ENCODE data around the gene SFN. TPM values are rescaled to one million over a fixed set of nuclear protein-coding genes. Genes with fewer than 3 reads are reported as not detected.

The SFN gene
- total and polyA plus RNA-seq, 2 donors (not counting 3 experiments of a cell fraction or from before 2014, with no cell fraction given), result 0.08 to 0.33 TPM

DNA sequence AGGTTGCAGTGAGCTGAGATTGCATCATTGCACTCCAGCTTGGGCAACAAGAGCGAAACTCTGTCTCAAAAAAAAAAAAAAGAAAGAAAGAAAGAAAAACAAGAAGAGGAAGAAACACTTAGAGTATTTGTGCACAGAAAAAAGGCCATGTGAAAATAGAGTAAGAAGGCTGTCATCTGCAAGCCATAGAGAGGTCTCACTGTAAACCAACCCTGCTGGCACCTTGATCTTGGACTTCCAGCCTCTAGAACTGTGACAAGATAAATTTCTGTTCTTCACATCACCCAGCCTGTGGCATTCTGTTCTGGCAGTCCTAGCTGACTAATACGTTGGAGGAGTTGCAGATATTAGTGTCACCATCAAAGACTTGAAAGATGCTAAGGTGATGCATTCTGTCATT, 48.6 kb upstream of the SFN start:
- Histone ChIP-seq H3K9me1 (replicated peaks; ENCODE audit: control insufficient read depth, extremely low read depth, insufficient read depth, low read length) (no peaks in the 10 kb centered on the region), H3K79me2 (ENCODE audit: control insufficient read depth, insufficient read depth, low read length) (no peaks in the 10 kb centered on the region), H4K20me1 (replicated peaks; ENCODE audit: control insufficient read depth, extremely low read depth, insufficient read depth, low read length) (no peaks in the 10 kb centered on the region), H3K4me1 (ENCODE audit: control insufficient read depth, extremely low read depth, insufficient read depth, low read length) (no peaks in the 10 kb centered on the region), H2AFZ (ENCODE audit: low read depth, low read length) (no peak overlapping the region), H3K27ac (ENCODE audit: insufficient read depth, low read depth, low read length) (no peak overlapping the region), H3K9me3 (replicated peaks; ENCODE audit: control insufficient read depth, insufficient read depth, low read length) (no peaks in the 10 kb centered on the region), H3K36me3 (ENCODE audit: control insufficient read depth in 2 of 2, extremely low read depth in 1 of 2, insufficient read depth in 2 of 2, low read length in 2 of 2) (no peaks in the 10 kb centered on the region), H3K4me3 (replicated peaks in 1 of 3; ENCODE audit: insufficient read depth in 1 of 3, low read depth in 1 of 3, low read length in 3 of 3) (no peak overlapping the region), H3K27me3 (ENCODE audit: control insufficient read depth in 2 of 2, insufficient read depth in 2 of 2, low read length in 2 of 2) (no peaks in the 10 kb centered on the region), H3K9ac (replicated peaks; ENCODE audit: extremely low read depth, insufficient read depth, low read length) (no peak overlapping the region), H3K4me2 (ENCODE audit: insufficient read depth, low read length) (no peak overlapping the region)
- intact Hi-C loops (cut with micrococcal nuclease) (no loop called here), dilution Hi-C loops (cut with MboI; ENCODE audit: extremely low pct_ligation_motif_present, low sequenced_read_pairs) (no loop called here)
- ChIA-PET CTCF (interaction anchor here (3.3 kb wide), 1 partner anchor 12 kb away, joined by 8 read pairs; the partner anchor contains the start of gene ZDHHC18), POLR2A (interaction anchor here (0.7 kb wide), 1 partner anchor 210 kb away, joined by 3 read pairs; no protein-coding TSS in a partner anchor)
- DNase-seq (ENCODE audit: low read depth, low spot score) (no peak), FAIRE-seq (no peak)
- BruUV-seq (replicated peaks), result no TSS peak
- no peak for TF ChIP-seq GATA2 (IDR thresholded peaks at IDR 0.05; ENCODE audit: insufficient read depth, insufficient read length, low read depth, low read length)
- TF ChIP-seq, protein P1, sequence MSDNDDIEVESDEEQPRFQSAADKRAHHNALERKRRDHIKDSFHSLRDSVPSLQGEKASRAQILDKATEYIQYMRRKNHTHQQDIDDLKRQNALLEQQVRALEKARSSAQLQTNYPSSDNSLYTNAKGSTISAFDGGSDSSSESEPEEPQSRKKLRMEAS (IDR thresholded peaks at IDR 0.05; ENCODE audit: insufficient read depth, insufficient read length), result no peak
- TF ChIP-seq EZH2 (IDR thresholded peaks at IDR 0.05; ENCODE audit: borderline replicate concordance, low read depth, low read length, severe bottlenecking), result no peak
- TF ChIP-seq POLR2A (IDR thresholded peaks at IDR 0.05; ENCODE audit: low read depth, low read length), result no peak
- no peak for TF ChIP-seq POLR2AphosphoS5 (IDR thresholded peaks at IDR 0.05; ENCODE audit: insufficient read depth, low read depth, low read length)
- TF ChIP-seq MYC (IDR thresholded peaks at IDR 0.05; ENCODE audit: low read depth, low read length), result no peak

DNA sequence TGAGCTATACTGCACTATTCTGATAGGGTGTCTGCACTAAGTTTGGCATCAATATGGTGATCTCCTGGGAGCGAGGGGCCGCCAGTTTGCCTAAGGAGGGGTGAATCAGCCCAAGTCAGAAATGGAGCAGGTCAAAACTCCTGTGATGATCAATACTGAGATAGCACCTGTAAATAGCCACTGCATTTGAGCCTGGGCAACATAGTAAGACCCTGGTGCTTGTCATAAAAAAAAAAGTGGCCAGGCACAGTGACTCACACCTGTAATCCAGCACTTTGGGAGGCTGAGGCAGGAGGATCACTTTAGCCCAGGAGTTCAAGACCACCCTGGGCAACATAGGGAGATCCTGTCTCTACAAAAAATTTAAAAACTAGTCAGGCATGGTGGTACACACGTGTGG, 48.1 kb upstream of the SFN start:
- no peak overlapping the region for H3K9ac ChIP-seq (replicated peaks; ENCODE audit: extremely low read depth, insufficient read depth, low read length)
- dilution Hi-C loops (cut with MboI; ENCODE audit: extremely low pct_ligation_motif_present, low sequenced_read_pairs), result no loop called here
- no peak for DNase-seq (ENCODE audit: low read depth, low spot score)
- no peaks in the 10 kb centered on the region for H3K9me3 ChIP-seq (replicated peaks; ENCODE audit: control insufficient read depth, insufficient read depth, low read length)
- no peak overlapping the region for H3K27ac ChIP-seq (ENCODE audit: insufficient read depth, low read depth, low read length)
- H3K36me3 ChIP-seq (ENCODE audit: control insufficient read depth in 2 of 2, extremely low read depth in 1 of 2, insufficient read depth in 2 of 2, low read length in 2 of 2), result no peaks in the 10 kb centered on the region
- ChIA-PET CTCF (interaction anchor here (1.1 to 3.3 kb wide), 2 partner anchors 10 to 11 kb away, joined by 3 to 8 read pairs; partner anchors contain the start of gene ZDHHC18), POLR2A (no interaction called here)
- H3K4me3 ChIP-seq (replicated peaks in 1 of 3; ENCODE audit: insufficient read depth in 1 of 3, low read depth in 1 of 3, low read length in 3 of 3), result no peak overlapping the region
- no peaks in the 10 kb centered on the region for H4K20me1 ChIP-seq (replicated peaks; ENCODE audit: control insufficient read depth, extremely low read depth, insufficient read depth, low read length)
- intact Hi-C loops (cut with micrococcal nuclease), result no loop called here
- no peak overlapping the region for H3K4me2 ChIP-seq (ENCODE audit: insufficient read depth, low read length)
- no peaks in the 10 kb centered on the region for H3K9me1 ChIP-seq (replicated peaks; ENCODE audit: control insufficient read depth, extremely low read depth, insufficient read depth, low read length)
- no peak overlapping the region for H2AFZ ChIP-seq (ENCODE audit: low read depth, low read length)
- no peaks in the 10 kb centered on the region for H3K4me1 ChIP-seq (ENCODE audit: control insufficient read depth, extremely low read depth, insufficient read depth, low read length)
- BruUV-seq (replicated peaks), result no TSS peak
- H3K27me3 ChIP-seq (ENCODE audit: control insufficient read depth in 2 of 2, insufficient read depth in 2 of 2, low read length in 2 of 2), result no peaks in the 10 kb centered on the region
- H3K79me2 ChIP-seq (ENCODE audit: control insufficient read depth, insufficient read depth, low read length), result no peaks in the 10 kb centered on the region
- TF ChIP-seq POLR2AphosphoS5 (IDR thresholded peaks at IDR 0.05; ENCODE audit: insufficient read depth, low read depth, low read length) (no peak), FOS (IDR thresholded peaks at IDR 0.05; ENCODE audit: borderline replicate concordance, insufficient read depth, low read length) (no peak), EZH2 (IDR thresholded peaks at IDR 0.05; ENCODE audit: borderline replicate concordance, low read depth, low read length, severe bottlenecking) (no peak), JUN (IDR thresholded peaks at IDR 0.05; ENCODE audit: borderline replicate concordance, insufficient read depth, insufficient read length, low read depth) (no peak), GATA2 (IDR thresholded peaks at IDR 0.05; ENCODE audit: insufficient read depth, insufficient read length, low read depth, low read length) (no peak), MYC (IDR thresholded peaks at IDR 0.05; ENCODE audit: low read depth, low read length) (no peak), POLR2A (IDR thresholded peaks at IDR 0.05; ENCODE audit: low read depth, low read length) (no peak)
- TF ChIP-seq, protein P1 (IDR thresholded peaks at IDR 0.05; ENCODE audit: insufficient read depth, insufficient read length), result no peak
- TF ChIP-seq, protein P2, sequence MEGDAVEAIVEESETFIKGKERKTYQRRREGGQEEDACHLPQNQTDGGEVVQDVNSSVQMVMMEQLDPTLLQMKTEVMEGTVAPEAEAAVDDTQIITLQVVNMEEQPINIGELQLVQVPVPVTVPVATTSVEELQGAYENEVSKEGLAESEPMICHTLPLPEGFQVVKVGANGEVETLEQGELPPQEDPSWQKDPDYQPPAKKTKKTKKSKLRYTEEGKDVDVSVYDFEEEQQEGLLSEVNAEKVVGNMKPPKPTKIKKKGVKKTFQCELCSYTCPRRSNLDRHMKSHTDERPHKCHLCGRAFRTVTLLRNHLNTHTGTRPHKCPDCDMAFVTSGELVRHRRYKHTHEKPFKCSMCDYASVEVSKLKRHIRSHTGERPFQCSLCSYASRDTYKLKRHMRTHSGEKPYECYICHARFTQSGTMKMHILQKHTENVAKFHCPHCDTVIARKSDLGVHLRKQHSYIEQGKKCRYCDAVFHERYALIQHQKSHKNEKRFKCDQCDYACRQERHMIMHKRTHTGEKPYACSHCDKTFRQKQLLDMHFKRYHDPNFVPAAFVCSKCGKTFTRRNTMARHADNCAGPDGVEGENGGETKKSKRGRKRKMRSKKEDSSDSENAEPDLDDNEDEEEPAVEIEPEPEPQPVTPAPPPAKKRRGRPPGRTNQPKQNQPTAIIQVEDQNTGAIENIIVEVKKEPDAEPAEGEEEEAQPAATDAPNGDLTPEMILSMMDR (IDR thresholded peaks at IDR 0.05; ENCODE audit: extremely low read depth in 1 of 2, insufficient read depth in 1 of 2, low read depth in 1 of 2, low read length in 2 of 2), result no peak
- no peak for FAIRE-seq
